Muscle layer of colon (tissue), 2 donors: ENCODE results near the gene AXIN2.

Experiments
- H3K27ac ChIP-seq: one replicate; pipeline ENCODE4 v1.7.0; 2013; ENCODE audit warnings: low read depth, mild to moderate bottlenecking, low read length, moderate library complexity
- H3K27me3 ChIP-seq, 2 donors: one replicate each; pipeline ENCODE4 v1.7.0; 2013; ENCODE audit warnings: low read length in 2 of 2, mild to moderate bottlenecking in 2 of 2; ENCODE audit not compliant: insufficient read depth in 2 of 2, control insufficient read depth in 1 of 2
- H3K36me3 ChIP-seq: one replicate; pipeline ENCODE4 v1.7.0; 2013; ENCODE audit warnings: mild to moderate bottlenecking, low read length; ENCODE audit not compliant: insufficient read depth
- H3K4me1 ChIP-seq: one replicate; pipeline ENCODE4 v1.7.0; 2013; ENCODE audit warnings: mild to moderate bottlenecking, low read length; ENCODE audit not compliant: insufficient read depth
- H3K4me3 ChIP-seq, 2 donors: one replicate each; pipeline ENCODE4 v1.7.0; 2013; ENCODE audit warnings: low read length in 2 of 2, low read depth in 1 of 2, mild to moderate bottlenecking in 1 of 2, moderate library complexity in 1 of 2
- H3K9ac ChIP-seq: one replicate; pipeline ENCODE4 v1.7.0; 2013; ENCODE audit warnings: low read length
- H3K9me3 ChIP-seq: one replicate; pipeline ENCODE4 v1.7.0; 2013; ENCODE audit warnings: mild to moderate bottlenecking, low read length
- donor health status: abdominal sarcoma.
- donor health status: Adenocarcinoma of cecum.

Gene AXIN2

GRCh38 chr17:65538675-65539529, 22.5 kb downstream of the AXIN2 start:
- Histone ChIP-seq H3K9me3 (no peaks in the 10 kb centered on the region), H3K4me1 (peaks cover 27% of the 10 kb centered on the region), H3K27ac (no peak overlapping the region), H3K27me3 (no peaks in the 10 kb centered on the region), H3K4me3 (no peak overlapping the region), H3K9ac (no peak overlapping the region), H3K36me3 (peaks cover 46% of the 10 kb centered on the region)

GRCh38 chr17:65537845-65538674, 23.4 kb downstream of the AXIN2 start:
- no peaks in the 10 kb centered on the region for H3K27me3 ChIP-seq
- no peaks in the 10 kb centered on the region for H3K9me3 ChIP-seq
- peaks cover 54% of the 10 kb centered on the region for H3K36me3 ChIP-seq
- H3K4me3 ChIP-seq = no peak overlapping the region
- H3K27ac ChIP-seq = no peak overlapping the region
- H3K9ac ChIP-seq = no peak overlapping the region
- H3K4me1 ChIP-seq = peaks cover 26% of the 10 kb centered on the region

- H3K27ac ChIP-seq = no peak overlapping the region
- H3K27me3 ChIP-seq = no peaks in the 10 kb centered on the region
- peaks cover 61% of the 10 kb centered on the region for H3K36me3 ChIP-seq
- H3K4me1 ChIP-seq = peaks cover 26% of the 10 kb centered on the region
- H3K9ac ChIP-seq = no peak overlapping the region
- H3K9me3 ChIP-seq = no peaks in the 10 kb centered on the region
- no peak overlapping the region for H3K4me3 ChIP-seq
Observed at GRCh38 chr17:65537343-65537844, 24.1 kb downstream of the AXIN2 start.

GRCh38 chr17:65536573-65537342, 24.7 kb downstream of the AXIN2 start:
- no peak overlapping the region for H3K9ac ChIP-seq
- H3K4me3 ChIP-seq = no peak overlapping the region
- H3K9me3 ChIP-seq = no peaks in the 10 kb centered on the region
- no peak overlapping the region for H3K27ac ChIP-seq
- peaks cover 29% of the 10 kb centered on the region for H3K4me1 ChIP-seq
- H3K36me3 ChIP-seq = peaks cover 61% of the 10 kb centered on the region
- no peaks in the 10 kb centered on the region for H3K27me3 ChIP-seq

GRCh38 chr17:65535777-65536572, 25.5 kb downstream of the AXIN2 start:
- Histone ChIP-seq H3K27me3 (no peaks in the 10 kb centered on the region), H3K27ac (no peak overlapping the region), H3K36me3 (peaks cover 55% of the 10 kb centered on the region), H3K9me3 (no peaks in the 10 kb centered on the region), H3K4me3 (no peak overlapping the region), H3K9ac (no peak overlapping the region), H3K4me1 (peaks cover 37% of the 10 kb centered on the region)

- H3K27ac ChIP-seq = no peak overlapping the region
- H3K9me3 ChIP-seq = no peaks in the 10 kb centered on the region
- H3K4me1 ChIP-seq = peaks cover 32% of the 10 kb centered on the region
- no peak overlapping the region for H3K9ac ChIP-seq
- no peak overlapping the region for H3K4me3 ChIP-seq
- peaks cover 60% of the 10 kb centered on the region for H3K36me3 ChIP-seq
- H3K27me3 ChIP-seq = no peaks in the 10 kb centered on the region
Observed at GRCh38 chr17:65533852-65534457, 27.5 kb downstream of the AXIN2 start.

GRCh38 chr17:65533056-65533745, 28.2 kb downstream of the AXIN2 start:
- no peak overlapping the region for H3K9ac ChIP-seq
- H3K4me1 ChIP-seq = peaks cover 27% of the 10 kb centered on the region
- no peaks in the 10 kb centered on the region for H3K27me3 ChIP-seq
- no peak overlapping the region for H3K4me3 ChIP-seq
- no peaks in the 10 kb centered on the region for H3K9me3 ChIP-seq
- H3K27ac ChIP-seq = no peak overlapping the region
- peaks cover 58% of the 10 kb centered on the region for H3K36me3 ChIP-seq

GRCh38 chr17:65532101-65532890, 29.2 kb downstream of the AXIN2 start:
- Histone ChIP-seq H3K36me3 (peaks cover 52% of the 10 kb centered on the region), H3K9ac (no peak overlapping the region), H3K9me3 (no peaks in the 10 kb centered on the region), H3K4me3 (no peak overlapping the region), H3K27ac (peak overlapping the region; percentile 59), H3K4me1 (peaks cover 27% of the 10 kb centered on the region), H3K27me3 (no peaks in the 10 kb centered on the region)

GRCh38 chr17:65531256-65532100, 30.0 kb downstream of the AXIN2 start:
- Histone ChIP-seq H3K27ac (peak overlapping the region; percentile 59), H3K4me3 (no peak overlapping the region), H3K9ac (no peak overlapping the region), H3K27me3 (no peaks in the 10 kb centered on the region), H3K9me3 (no peaks in the 10 kb centered on the region), H3K4me1 (peaks cover 27% of the 10 kb centered on the region), H3K36me3 (peaks cover 44% of the 10 kb centered on the region)
